Adrenal gland (tissue), 5 donors: ENCODE results near the gene TAB2.

ENCODE experiments used
- CTCF ChIP-seq, 6 experiments: fragments of 450-650 bp in 4 of 6; fragments of 200-600 bp in 2 of 6; sonication (generic) in 1 of 6; IDR thresholded peaks; 1 replicate in 5 of 6; 2 replicates in 1 of 6; pipeline versions ENCODE4 v1.5.1 to v1.8.0; 2016 to 2021; ENCODE audit warnings: antibody characterized with exemption in 6 of 6, mild to moderate bottlenecking in 2 of 6, moderate library complexity in 1 of 6
- POLR2A ChIP-seq, 2 donors: fragments of 450-650 bp; IDR thresholded peaks; one replicate each; pipeline ENCODE4 v1.6.1; 2017; ENCODE audit warnings: antibody characterized with exemption in 2 of 2, mild to moderate bottlenecking in 2 of 2, moderate library complexity in 1 of 2
- donor health status: DM: no; HTN: no; CAD: no.

DNA sequence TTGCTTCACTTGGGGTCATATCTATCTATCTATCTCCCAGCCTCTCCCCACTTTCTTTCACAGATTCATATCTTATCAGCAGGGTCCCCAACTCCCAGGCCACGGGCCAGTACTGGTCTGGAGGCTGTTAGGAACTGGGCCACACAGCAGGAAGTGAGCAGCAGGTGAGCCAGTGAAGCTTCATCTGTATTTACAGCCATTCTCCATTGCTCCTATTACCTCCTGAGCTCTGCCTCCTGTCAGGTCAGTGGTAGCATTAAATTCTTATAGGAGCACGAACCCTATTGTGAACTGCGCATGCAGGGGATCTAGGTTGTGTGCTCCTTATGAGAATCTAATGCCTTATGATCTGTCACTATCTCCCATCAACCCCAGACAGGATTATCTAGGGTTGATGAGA, 14.8 kb upstream of the TAB2 start:
- TF ChIP-seq CTCF (IDR thresholded peaks at IDR 0.05) (no peak), POLR2A (IDR thresholded peaks at IDR 0.05) (no peak)
